HAP-1 (cell line): ENCODE data around the gene OVOL1.

Source experiments
- DNase-seq, 2 experiments: peaks; one replicate each; pipeline ENCODE4 v3.0.0-alpha.2; 2016 to 2020; ENCODE audit warnings: low spot score in 2 of 2
- H3K27me3 ChIP-seq: fragments of 250-450 bp; sonication (Bioruptor Pico); 2 replicates; pipeline ENCODE4 v1.5.1; 2020; ENCODE audit warnings: low read depth, mild to moderate bottlenecking, moderate library complexity
- H3K36me3 ChIP-seq: fragments of 250-450 bp; sonication (Bioruptor Pico); replicated peaks from 2 replicates; pipeline ENCODE4 v1.5.1; 2020; ENCODE audit warnings: mild to moderate bottlenecking
- H3K4me1 ChIP-seq: fragments of 250-450 bp; sonication (Bioruptor Pico); 2 replicates; pipeline ENCODE4 v1.5.1; 2020; ENCODE audit warnings: mild to moderate bottlenecking
- H3K4me3 ChIP-seq: fragments of 250-450 bp; sonication (Bioruptor Pico); 2 replicates; pipeline ENCODE4 v1.5.1; 2020; ENCODE audit warnings: mild to moderate bottlenecking, moderate library complexity
- H3K9me3 ChIP-seq: fragments of 250-450 bp; sonication (Bioruptor Pico); 2 replicates; pipeline ENCODE4 v1.5.1; 2020; ENCODE audit warnings: mild to moderate bottlenecking, moderate library complexity
- in situ Hi-C: fragments of 300-500 bp; cut with MboI; formaldehyde crosslinking; loops from 3 replicates; pipeline ENCODE4 v1.14.3; 2020; ENCODE audit warnings: low sequenced_read_pairs, inconsistent platforms, mixed read lengths

The OVOL1 gene

GRCh38 chr11:65806979-65807378 lies 20.1 kb downstream of the OVOL1 start:
- no peak for DNase-seq

GRCh38 chr11:65808744-65809341 lies 22.0 kb downstream of the OVOL1 start:
- in situ Hi-C loops: no loop called here
- Histone ChIP-seq H3K4me3 (no peak overlapping the region), H3K4me1 (no peaks in the 10 kb centered on the region), H3K27me3 (no peaks in the 10 kb centered on the region), H3K36me3 (no peaks in the 10 kb centered on the region), H3K9me3 (no peaks in the 10 kb centered on the region)
- DNase-seq: no peak

More at GRCh38 chr11:65806979-65807378, 20.1 kb downstream of the OVOL1 start:
- Histone ChIP-seq H3K9me3 (no peaks in the 10 kb centered on the region), H3K4me1 (no peaks in the 10 kb centered on the region), H3K27me3 (no peaks in the 10 kb centered on the region), H3K36me3 (no peaks in the 10 kb centered on the region), H3K4me3 (no peak overlapping the region)
- in situ Hi-C loops: no loop called here

- H3K9me3 ChIP-seq: no peaks in the 10 kb centered on the region
- H3K36me3 ChIP-seq: no peaks in the 10 kb centered on the region
- H3K27me3 ChIP-seq: no peaks in the 10 kb centered on the region
- in situ Hi-C loops: no loop called here
- no peak for DNase-seq
- no peaks in the 10 kb centered on the region for H3K4me1 ChIP-seq
- H3K4me3 ChIP-seq: no peak overlapping the region
These were observed 22.6 kb downstream of the OVOL1 start for GRCh38 chr11:65809496-65809895.

- DNase-seq: no peak
- Histone ChIP-seq H3K9me3 (no peaks in the 10 kb centered on the region), H3K36me3 (no peaks in the 10 kb centered on the region), H3K4me1 (no peaks in the 10 kb centered on the region), H3K27me3 (no peaks in the 10 kb centered on the region), H3K4me3 (no peak overlapping the region)
- in situ Hi-C loops: no loop called here
These were observed 23.4 kb downstream of the OVOL1 start for GRCh38 chr11:65810046-65810868.

GRCh38 chr11:65811764-65812475 lies 25.1 kb downstream of the OVOL1 start:
- in situ Hi-C loops: no loop called here
- no peak for DNase-seq
- H3K27me3 ChIP-seq: no peaks in the 10 kb centered on the region
- H3K4me1 ChIP-seq: no peaks in the 10 kb centered on the region
- H3K9me3 ChIP-seq: no peaks in the 10 kb centered on the region
- H3K4me3 ChIP-seq: no peak overlapping the region
- H3K36me3 ChIP-seq: no peaks in the 10 kb centered on the region

- Histone ChIP-seq H3K27me3 (no peaks in the 10 kb centered on the region), H3K36me3 (no peaks in the 10 kb centered on the region; the same call in 1 of the 2 replicates), H3K4me3 (no peak overlapping the region), H3K9me3 (no peaks in the 10 kb centered on the region), H3K4me1 (peaks cover 4% of the 10 kb centered on the region)
- in situ Hi-C loops: no loop called here
- DNase-seq: no peak
These were observed 27.5 kb downstream of the OVOL1 start for GRCh38 chr11:65814131-65814985.

GRCh38 chr11:65814986-65815565 lies 28.2 kb downstream of the OVOL1 start:
- no peak overlapping the region for H3K4me3 ChIP-seq
- H3K4me1 ChIP-seq: peaks cover 4% of the 10 kb centered on the region
- in situ Hi-C loops: no loop called here
- DNase-seq: no peak
- no peaks in the 10 kb centered on the region; the same call in 1 of the 2 replicates for H3K36me3 ChIP-seq
- no peaks in the 10 kb centered on the region for H3K9me3 ChIP-seq
- H3K27me3 ChIP-seq: no peaks in the 10 kb centered on the region

GRCh38 chr11:65816696-65817095 lies 29.8 kb downstream of the OVOL1 start:
- Histone ChIP-seq H3K36me3 (no peaks in the 10 kb centered on the region; the same call in 1 of the 2 replicates), H3K27me3 (no peaks in the 10 kb centered on the region), H3K4me3 (no peak overlapping the region), H3K9me3 (no peaks in the 10 kb centered on the region), H3K4me1 (peaks cover 4% of the 10 kb centered on the region)
- in situ Hi-C loops: no loop called here
- no peak for DNase-seq

GRCh38 chr11:65817312-65817834 lies 30.5 kb downstream of the OVOL1 start:
- no peaks in the 10 kb centered on the region; the same call in 1 of the 2 replicates for H3K36me3 ChIP-seq
- DNase-seq: peak in 1 of 2 experiments; percentile 18
- H3K4me3 ChIP-seq: peak overlapping the region; percentile 40
- in situ Hi-C loops: no loop called here
- H3K9me3 ChIP-seq: no peaks in the 10 kb centered on the region
- H3K4me1 ChIP-seq: peaks cover 4% of the 10 kb centered on the region
- no peaks in the 10 kb centered on the region for H3K27me3 ChIP-seq

GRCh38 chr11:65817835-65818680 lies 31.2 kb downstream of the OVOL1 start:
- H3K4me3 ChIP-seq: peak overlapping the region; percentile 40
- peaks cover 4% of the 10 kb centered on the region for H3K4me1 ChIP-seq
- DNase-seq: peak; percentile 72 to 98
- no peaks in the 10 kb centered on the region for H3K9me3 ChIP-seq
- no peaks in the 10 kb centered on the region; the same call in 1 of the 2 replicates for H3K36me3 ChIP-seq
- in situ Hi-C loops: no loop called here
- H3K27me3 ChIP-seq: no peaks in the 10 kb centered on the region

GRCh38 chr11:65821107-65821506 lies 34.2 kb downstream of the OVOL1 start:
- H3K4me1 ChIP-seq: peaks cover 4% of the 10 kb centered on the region
- H3K27me3 ChIP-seq: no peaks in the 10 kb centered on the region
- H3K9me3 ChIP-seq: no peaks in the 10 kb centered on the region
- no peaks in the 10 kb centered on the region; the same call in 1 of the 2 replicates for H3K36me3 ChIP-seq
- in situ Hi-C loops: no loop called here
- no peak overlapping the region for H3K4me3 ChIP-seq
- DNase-seq: no peak
